NK-92 treated with Interleukin-12 subunit alpha and Interleukin-12 subunit beta, amount 100 ng/mL, for 24 hours (cell line): Measurements from ENCODE around the gene SRSF6.
"Not testable (repeated sequence)": the region's sequence is repeated elsewhere in the genome, so short reads cannot be mapped to it uniquely, and the experiment has no call there.

Source experiments
- DNase-seq: peaks from one replicate; lab custom pipeline; 2025; lab: John Stamatoyannopoulos, UW

The SRSF6 gene

GRCh38 chr20:43457640-43458421 lies at the start of gene SRSF6:
Gene SRSF6 (plus strand): TSS chr20:43457896. CDS start chr20:43458034, 138 bp downstream.
- DNase-seq: peak; percentile 86

GRCh38 chr20:43408848-43409576 lies 48.7 kb upstream of the SRSF6 start:
- no peak for DNase-seq

DNA sequence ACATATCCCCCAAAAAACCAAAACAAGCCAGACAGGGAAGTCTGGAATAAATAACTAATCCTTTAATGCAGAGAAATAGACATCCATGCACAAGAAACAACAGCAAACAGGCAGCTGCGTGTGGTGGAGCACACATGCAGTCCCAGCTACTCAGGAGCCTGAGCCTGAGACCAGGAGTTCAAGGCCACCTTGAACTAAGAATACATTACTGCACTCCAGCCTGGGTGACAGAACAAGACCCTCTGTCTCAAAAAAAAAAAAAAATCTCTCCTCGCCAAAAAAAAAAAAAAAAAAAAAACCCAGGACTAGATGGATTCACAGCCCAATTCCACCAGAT lies 48.2 kb upstream of the SRSF6 start:
- no peak for DNase-seq

DNA sequence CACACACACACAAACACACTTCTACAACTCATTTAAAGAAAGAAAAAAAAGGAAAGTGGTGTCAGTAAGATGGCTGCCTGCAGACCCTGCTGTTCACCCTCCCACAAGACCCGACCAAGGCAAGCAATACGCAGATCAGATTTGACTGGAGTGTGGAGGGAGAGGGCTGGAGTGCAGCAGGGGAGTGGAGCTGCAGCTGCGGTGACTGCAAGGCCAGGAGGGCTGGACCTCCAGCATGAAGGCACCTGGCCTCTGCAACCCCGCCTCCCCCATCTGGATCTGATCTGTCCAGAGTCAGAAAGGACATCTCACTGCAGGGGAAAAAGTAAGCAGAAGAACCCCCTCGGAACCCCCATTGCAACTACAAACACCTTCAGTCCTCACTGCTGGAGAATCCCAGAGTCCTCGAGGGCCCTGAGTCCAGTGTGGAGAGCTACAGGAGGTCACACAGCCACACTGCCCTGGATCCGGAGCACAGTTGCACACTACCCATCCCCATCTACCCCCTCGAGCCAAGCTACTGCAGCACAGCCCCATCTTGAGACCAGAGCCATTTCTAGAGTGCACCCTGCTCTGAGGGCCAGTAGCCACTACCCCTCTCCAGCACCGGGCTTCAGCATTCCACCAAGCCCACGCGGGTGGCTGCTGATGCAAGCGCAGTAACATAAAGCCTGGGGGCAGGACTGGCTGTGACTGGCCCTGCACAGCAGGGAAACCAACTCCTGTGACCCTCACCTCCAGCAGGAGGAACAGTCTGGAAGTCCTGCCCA lies 41.9 kb upstream of the SRSF6 start:
- DNase-seq: no peak

DNA sequence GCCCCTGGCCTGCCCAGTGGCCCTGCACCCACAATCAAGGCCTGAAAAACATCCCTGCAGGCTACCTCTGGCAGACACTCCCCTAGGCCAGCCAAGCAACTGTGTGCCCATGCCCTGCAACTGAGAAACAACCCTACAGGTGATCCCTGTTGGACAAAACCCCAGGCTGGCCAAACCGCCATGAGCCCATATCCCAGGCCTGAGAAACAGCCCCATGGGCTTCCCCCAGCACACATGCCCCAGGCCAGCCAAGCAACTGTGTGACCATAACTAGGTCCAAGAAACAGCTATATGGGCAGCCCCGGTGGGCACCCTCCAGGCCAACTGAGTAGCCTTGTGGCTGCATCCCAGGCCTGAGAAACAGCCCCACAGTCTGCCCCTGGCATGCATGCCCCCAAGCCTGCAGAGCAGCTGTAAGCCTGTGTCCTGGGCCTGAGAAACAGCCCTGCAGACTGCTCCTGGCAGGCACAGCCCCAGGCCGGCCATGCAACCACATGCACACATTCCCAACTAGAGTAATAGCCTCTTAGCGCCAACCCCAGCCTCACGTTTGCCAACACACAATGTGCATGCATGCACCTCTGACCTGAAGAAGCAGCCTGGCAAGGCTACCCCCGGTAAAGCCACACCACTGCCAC lies 41.0 kb upstream of the SRSF6 start:
- DNase-seq: no peak

- no peak for DNase-seq
These were observed 37.5 kb upstream of the SRSF6 start for GRCh38 chr20:43420192-43420591.

DNA sequence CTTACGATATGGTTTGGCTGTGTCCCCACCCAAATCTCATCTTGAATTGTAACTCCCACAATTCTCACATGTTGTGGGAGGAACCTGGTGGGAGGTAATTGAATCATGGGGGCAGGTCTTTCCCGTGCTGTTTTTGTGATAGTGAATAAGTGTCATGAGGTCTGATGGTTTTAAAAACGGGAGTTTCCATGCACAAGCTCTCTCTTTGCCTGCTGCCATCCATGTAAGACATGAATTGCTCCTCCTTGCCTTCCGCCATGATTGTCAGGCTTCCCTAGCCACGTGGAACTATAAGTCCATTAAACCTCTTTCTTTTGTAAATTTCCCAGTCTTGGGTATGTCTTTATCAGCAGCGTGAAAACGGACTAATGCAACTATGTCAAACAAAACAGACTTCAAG lies 36.8 kb upstream of the SRSF6 start:
- DNase-seq: not testable (repeated sequence)

DNA sequence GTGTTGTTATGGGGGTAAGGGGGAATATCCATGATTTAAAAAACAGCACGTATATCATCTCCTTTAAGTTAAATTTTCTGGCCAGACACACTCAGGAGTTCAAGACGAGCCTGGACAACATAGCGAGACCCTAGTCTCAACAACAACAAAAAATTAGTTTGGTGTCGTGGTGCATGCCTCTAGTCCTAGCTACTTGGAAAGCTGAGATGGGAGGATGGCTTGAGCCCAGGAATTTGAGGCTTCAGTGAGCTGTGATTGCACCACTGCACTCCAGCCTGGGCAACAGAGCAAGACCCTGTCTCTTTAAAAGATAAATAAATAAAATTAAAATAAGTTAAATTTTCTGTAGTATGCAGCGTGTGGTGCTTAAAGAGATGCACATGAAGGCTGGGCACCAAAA lies 31.5 kb upstream of the SRSF6 start:
- no peak for DNase-seq

DNA sequence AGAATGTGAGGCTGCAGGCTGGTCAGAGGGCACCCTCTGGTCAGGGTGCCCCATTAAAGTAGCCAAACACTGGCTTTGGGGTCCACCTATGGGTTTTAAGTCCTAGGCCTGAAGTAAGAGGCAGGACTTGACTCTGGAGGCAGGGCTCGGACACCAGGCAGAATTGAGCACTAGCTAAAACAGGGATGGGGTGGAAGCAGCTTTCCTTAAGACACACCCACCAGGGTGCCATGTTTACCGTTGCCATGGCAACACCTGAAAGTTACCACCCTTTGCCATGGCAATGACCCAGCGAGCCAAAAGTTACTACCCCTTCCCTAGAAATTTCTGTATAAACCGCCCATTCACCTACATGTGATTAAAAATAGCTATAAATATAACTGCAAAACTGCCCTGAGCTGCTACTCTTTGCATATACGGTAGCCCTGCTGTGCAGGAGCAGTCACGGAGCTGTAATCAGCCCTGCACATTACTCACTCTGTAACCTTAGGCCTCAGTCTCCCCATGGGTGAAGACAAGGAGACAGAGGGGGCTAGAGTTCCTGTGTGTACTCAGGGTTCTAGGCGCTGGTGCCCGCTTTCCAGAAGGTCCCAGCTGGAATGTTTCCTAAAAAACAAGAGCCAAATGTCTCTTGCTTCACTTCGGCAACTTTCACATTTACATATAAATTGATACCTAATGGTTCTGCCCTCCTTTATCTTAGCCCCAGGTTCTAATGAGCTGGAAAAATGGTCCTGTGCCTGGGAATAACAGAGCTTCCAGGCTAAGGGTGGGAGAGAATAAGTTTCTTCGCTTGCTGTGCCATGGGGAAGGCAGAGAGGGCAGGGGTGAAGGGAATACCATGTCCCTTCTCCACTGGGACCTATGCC lies 27.2 kb upstream of the SRSF6 start:
- no peak for DNase-seq

- no peak for DNase-seq
These were observed 26.6 kb upstream of the SRSF6 start for GRCh38 chr20:43431134-43431519.

DNA sequence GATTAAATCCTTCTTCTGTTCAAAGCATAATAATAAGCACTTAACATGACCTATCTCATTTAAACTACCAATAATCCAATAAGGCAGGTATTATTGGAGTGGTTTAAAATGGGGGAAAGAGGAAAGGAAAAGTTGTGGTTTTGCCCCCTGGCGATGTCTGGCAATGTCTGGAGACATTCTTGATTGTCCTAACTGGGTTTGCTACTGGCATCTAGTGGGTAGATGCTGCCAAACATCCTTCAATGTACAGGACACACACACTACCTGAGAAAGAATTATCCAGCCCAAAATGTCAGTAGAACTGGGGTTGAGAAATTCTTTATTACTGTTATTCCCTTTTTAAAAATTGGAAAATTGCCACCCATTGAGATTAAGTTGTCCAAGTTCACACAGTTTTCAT lies 25.2 kb upstream of the SRSF6 start:
- DNase-seq: no peak

DNA sequence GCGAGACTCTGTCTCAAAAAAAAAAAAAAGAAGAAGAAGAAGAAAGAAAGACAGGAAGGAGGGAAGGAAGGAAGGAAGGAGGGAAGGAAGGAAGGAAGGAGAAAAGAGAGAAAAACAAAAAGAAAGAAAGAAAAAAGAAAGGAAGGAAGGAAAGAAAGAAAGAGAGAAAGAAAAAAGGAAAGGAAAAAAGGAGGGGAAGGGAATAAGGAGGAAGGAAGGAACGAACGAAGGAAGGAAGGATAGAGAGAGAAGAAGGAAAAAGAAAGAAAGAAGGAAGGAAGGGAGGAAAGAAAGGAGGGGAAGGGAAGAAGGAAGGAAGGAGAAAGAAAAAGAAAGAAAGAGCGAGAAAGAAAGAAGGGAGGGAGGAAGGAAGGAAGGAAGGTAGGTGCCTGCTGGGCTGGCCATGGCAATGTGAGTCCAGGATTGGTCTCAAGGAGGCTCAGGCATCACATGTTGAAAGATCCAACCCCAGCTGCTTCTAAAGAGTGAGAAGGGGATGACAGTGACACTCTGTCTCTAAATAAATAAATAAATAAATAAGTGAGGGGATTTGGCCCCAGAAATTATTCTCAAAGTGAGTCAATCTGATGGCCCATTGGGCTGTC lies 24.3 kb upstream of the SRSF6 start:
- DNase-seq: no peak

GRCh38 chr20:43434565-43434964 lies 23.1 kb upstream of the SRSF6 start:
- DNase-seq: no peak

DNA sequence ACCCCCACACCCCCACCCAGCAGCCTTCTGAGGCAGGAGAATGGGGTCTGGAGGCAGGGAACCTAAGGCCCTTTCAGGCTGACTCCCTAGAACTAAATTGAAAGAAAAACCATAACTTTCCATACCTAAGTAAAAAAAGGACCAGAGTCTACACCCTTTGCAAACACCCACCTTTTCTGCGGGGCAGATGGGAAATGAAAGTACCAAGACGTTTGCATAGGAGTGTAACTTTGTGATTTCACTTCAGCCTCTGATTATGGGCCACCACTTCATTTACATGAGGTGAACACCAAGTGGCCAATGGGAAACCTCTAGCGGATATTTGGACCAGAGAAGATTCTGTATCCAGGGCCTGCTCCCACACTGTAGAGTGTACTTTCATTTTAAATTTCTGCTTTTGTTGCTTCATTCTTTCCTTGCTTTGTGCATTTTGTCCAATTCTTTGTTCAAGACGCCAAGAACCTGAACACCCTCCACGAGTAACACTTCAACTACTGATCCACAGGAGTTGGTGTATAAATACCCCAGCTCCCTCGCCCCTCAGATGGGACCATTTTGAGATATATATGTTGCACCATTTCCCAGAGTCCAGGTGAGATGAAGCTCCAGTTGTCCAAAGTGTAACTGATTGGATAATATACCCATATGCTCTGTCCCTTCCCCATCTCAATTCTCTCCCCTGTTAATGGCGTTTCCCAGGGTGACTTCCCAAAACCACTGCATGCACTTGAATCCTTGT lies 18.9 kb upstream of the SRSF6 start:
- no peak for DNase-seq

DNA sequence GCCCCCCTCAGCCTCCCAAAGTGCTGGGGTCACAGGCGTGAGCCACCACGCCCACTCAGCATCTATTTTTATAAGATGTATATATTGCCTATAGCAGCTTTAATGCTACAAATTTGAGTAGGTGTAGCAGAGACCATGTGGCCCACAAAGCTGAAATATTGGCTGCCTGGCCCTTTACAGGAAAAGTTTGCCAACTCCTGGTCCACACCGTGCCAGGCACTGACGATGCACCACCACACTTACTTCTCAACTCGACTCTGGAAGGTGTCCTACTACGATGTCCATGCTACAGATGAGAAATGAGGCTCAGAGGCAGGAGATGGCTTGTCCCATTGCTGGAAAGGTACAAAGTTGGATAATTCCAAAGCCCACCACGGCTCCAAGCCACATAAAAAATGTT lies 17.2 kb upstream of the SRSF6 start:
- no peak for DNase-seq

DNA sequence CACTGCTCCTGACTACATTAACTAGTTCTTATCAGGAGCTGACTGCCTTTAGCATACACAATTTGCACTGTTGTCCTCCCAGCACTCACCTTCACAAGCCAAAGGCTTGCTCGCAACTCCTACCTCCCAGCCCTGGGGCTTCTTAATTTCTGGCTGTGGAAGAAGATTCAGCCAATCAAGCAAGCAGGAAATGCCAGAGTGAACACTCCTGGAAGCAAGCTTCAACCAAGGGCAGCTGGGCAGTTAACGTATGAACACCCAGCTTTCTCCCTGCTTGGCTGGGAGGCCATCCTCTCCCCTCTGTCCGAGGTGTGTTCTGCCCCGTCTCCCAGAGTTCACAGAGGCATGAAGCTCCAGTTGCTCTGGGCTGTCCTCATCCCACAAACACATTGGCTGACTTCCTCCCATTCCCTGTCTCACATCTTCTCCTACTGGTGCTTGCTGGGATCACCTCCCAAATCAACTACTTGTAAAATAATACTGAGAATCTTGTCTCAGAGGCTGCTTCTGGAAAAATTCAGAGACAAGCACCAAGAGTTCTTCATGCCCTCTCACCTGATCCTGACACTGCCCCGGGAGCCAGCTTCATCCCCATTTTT lies 15.3 kb upstream of the SRSF6 start:
- DNase-seq: no peak

DNA sequence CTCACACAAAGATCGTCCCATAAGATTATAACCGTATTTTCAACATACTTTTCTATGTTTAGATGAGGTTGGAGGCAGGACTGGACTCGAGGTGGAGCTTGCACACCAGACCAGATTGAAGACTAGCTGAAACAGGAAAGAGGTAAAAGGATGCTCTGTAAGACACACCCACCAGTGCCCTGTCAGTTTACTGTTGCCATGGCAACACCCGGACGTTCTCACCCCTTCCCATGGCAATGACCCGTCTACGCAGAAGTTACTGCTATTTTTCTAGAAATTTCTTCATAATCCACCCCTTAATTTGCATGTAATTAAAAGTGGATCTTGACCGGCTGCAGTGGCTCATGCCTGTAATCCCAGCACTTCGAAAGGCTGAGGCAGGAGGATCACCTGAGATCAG lies 13.6 kb upstream of the SRSF6 start:
- DNase-seq: no peak

DNA sequence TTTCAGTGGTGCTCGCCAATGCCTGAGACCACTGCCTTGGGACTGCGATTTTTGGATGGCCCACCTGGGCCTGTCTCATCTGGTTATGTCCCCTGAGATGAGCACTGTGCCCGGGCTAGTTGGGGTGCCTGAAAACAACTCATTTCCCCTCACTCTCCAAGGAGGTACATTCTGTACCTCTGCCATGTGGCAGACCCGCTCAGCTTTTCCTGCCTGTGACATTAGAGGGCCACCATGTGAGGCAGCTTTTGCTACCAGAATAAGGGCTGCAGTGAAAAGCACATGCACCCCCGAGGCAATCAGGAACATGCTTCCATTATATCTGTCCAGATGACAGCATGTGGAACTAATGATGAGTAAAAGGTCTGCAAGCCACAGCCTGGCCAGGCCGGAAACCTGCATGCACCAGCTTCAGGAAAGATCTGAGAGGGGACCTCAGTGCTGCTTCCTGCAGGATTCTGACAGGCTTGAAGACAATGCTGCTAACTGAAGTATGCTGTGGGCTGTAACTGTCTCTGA lies 11.3 kb upstream of the SRSF6 start:
- DNase-seq: no peak

DNA sequence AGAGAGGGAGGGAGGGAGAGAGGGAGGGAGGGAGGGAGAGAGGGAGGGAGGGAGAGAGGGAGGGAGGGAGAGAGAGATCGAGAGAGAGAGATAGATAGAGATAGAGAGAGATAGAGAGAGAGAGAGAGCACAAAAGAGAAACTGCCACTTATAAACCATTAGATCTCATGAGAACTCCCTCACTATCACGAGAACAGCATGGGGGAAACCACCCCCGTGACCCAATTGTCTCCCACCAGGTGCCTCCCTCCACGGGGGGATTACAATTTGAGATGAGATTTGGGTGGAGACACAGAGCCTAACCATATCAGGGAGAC lies 9.3 kb upstream of the SRSF6 start:
- DNase-seq: not testable (repeated sequence)
